ENCODE data around the gene DAGLA.
A peak's percentile ranks its signal among the peaks of the same experiment; 100 is the strongest.

Gene DAGLA

GRCh38 chr11:61792310-61793082 lies 112.3 kb downstream of the DAGLA start, which contains the start of the genes FEN1 and TMEM258:
Gene FEN1 (plus strand): TSS chr11:61792911. CDS start chr11:61795362, 2,451 bp downstream.
Gene TMEM258 (minus strand): TSS chr11:61792599. CDS start chr11:61792558, 41 bp downstream.
- Histone ChIP-seq H3K27ac (peak within 1 kb of the TSS; percentile 100), H3K4me3 (ENCODE audit: low read depth, low read length) (peak within 1 kb of the TSS; percentile 98), H3K36me3 (peaks cover 76% of the 10 kb centered on the region), H3K9me3 (ENCODE audit: severe bottlenecking) (no peaks in the 10 kb centered on the region), H3K27me3 (ENCODE audit: insufficient read depth, low read depth, severe bottlenecking) (no peaks in the 10 kb centered on the region)
- TF ChIP-seq, protein P1, sequence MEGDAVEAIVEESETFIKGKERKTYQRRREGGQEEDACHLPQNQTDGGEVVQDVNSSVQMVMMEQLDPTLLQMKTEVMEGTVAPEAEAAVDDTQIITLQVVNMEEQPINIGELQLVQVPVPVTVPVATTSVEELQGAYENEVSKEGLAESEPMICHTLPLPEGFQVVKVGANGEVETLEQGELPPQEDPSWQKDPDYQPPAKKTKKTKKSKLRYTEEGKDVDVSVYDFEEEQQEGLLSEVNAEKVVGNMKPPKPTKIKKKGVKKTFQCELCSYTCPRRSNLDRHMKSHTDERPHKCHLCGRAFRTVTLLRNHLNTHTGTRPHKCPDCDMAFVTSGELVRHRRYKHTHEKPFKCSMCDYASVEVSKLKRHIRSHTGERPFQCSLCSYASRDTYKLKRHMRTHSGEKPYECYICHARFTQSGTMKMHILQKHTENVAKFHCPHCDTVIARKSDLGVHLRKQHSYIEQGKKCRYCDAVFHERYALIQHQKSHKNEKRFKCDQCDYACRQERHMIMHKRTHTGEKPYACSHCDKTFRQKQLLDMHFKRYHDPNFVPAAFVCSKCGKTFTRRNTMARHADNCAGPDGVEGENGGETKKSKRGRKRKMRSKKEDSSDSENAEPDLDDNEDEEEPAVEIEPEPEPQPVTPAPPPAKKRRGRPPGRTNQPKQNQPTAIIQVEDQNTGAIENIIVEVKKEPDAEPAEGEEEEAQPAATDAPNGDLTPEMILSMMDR (IDR thresholded peaks at IDR 0.05; ENCODE audit: low read depth, low read length) = no peak
- peak; percentile 93 for DNase-seq

DNA sequence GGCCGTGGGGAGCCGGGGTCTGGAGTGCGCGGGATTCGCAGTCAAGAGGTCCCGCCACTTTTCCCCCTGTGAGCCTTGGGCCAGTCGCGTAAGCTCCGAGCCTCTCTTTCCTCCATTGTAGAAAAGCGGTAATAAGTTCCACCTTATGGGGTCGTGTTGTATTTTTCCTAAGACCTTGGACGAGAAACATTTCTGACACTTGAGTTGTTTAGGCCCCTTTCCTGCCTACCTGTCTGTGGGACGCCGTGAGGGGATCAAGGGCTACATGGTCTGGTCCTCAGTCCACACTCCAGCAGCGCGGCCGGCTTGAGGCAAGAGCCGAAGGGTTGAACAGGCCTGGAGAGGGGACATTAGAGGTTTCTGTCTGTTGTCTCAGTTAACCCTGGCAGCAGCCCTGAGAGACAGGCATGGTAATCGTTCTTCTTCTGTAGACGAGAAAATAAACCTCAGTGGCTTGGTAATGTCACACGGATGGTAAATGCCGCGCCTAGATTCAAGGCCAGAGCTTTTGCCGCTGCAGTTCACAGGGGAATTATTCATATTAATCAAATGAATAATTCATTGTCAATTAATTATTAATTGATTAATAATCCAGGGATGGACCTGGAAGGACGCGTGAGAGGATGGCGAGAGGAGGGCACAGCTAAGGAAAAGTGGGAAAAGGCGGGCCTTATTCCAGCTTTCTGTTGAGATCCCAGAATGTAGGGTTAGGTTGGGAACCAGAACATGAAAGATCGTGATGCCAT lies 113.1 kb downstream of the DAGLA start:
- Histone ChIP-seq H3K9me3 (ENCODE audit: severe bottlenecking) (no peaks in the 10 kb centered on the region), H3K4me3 (ENCODE audit: low read depth, low read length) (peak overlapping the region; percentile 98), H3K36me3 (peaks cover 74% of the 10 kb centered on the region), H3K27ac (peak overlapping the region; percentile 100), H3K27me3 (ENCODE audit: insufficient read depth, low read depth, severe bottlenecking) (no peaks in the 10 kb centered on the region)
- TF ChIP-seq, protein P1 (IDR thresholded peaks at IDR 0.05; ENCODE audit: low read depth, low read length) = no peak
- DNase-seq = peak; percentile 40

DNA sequence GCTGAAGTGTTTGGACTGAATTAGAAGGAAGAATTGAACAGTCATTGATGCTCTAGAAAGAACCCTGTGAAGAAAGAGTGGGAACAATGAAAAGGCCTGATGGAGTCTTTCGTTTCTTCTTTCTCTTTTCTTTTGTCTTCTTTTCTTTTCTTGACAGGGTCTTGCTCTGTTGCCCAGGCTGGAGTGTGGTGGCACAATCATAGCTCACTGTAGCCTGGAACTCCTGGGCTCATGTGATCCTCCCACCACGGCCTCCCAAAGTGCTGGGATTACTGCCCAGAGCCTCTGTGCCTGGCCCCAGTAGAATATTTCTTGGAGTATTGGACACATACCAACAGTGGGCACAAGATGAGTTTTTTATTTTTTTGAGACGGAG lies 113.6 kb downstream of the DAGLA start:
- TF ChIP-seq, protein P1 (IDR thresholded peaks at IDR 0.05; ENCODE audit: low read depth, low read length) = no peak
- H3K36me3 ChIP-seq = peaks cover 72% of the 10 kb centered on the region
- no peaks in the 10 kb centered on the region for H3K27me3 ChIP-seq (ENCODE audit: insufficient read depth, low read depth, severe bottlenecking)
- no peaks in the 10 kb centered on the region for H3K9me3 ChIP-seq (ENCODE audit: severe bottlenecking)
- peak overlapping the region; percentile 98 for H3K4me3 ChIP-seq (ENCODE audit: low read depth, low read length)
- H3K27ac ChIP-seq = peak overlapping the region; percentile 100
- DNase-seq = no peak

DNA sequence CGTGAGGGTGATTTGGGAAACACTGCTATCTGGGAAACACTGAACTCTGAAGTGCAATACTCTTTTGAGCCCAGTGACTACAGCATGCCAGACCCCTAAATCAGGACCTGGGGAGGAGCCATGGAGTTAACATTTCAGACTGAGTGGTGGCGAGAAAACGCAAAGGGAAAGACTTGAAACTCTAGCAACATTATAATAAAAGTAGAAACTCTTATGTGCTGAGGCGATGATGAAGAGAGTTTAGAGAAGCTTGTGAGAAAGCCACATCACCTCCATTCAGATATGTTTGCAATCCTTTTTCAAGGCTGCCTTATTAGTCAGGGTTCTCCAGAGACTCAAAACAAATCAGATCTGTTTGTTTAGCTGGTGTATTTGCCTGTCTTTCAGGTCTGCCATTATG lies 114.4 kb downstream of the DAGLA start:
- DNase-seq = no peak
- H3K36me3 ChIP-seq = peaks cover 70% of the 10 kb centered on the region
- H3K27ac ChIP-seq = no peak overlapping the region
- no peaks in the 10 kb centered on the region for H3K9me3 ChIP-seq (ENCODE audit: severe bottlenecking)
- no peak overlapping the region for H3K4me3 ChIP-seq (ENCODE audit: low read depth, low read length)
- TF ChIP-seq, protein P1 (IDR thresholded peaks at IDR 0.05; ENCODE audit: low read depth, low read length) = no peak
- H3K27me3 ChIP-seq (ENCODE audit: insufficient read depth, low read depth, severe bottlenecking) = no peaks in the 10 kb centered on the region

GRCh38 chr11:61795459-61795858 lies 115.3 kb downstream of the DAGLA start:
- peaks cover 71% of the 10 kb centered on the region for H3K36me3 ChIP-seq

More at GRCh38 chr11:61795459-61795858, 115.3 kb downstream of the DAGLA start:
- Histone ChIP-seq H3K27ac (no peak overlapping the region), H3K4me3 (ENCODE audit: low read depth, low read length) (no peak overlapping the region), H3K27me3 (ENCODE audit: insufficient read depth, low read depth, severe bottlenecking) (no peaks in the 10 kb centered on the region), H3K9me3 (ENCODE audit: severe bottlenecking) (no peaks in the 10 kb centered on the region)
- no peak for DNase-seq
- TF ChIP-seq, protein P1 (IDR thresholded peaks at IDR 0.05; ENCODE audit: low read depth, low read length) = no peak

Measured in WERI-Rb-1 (cell line).